ENCODE results near the gene RNF152.

The RNF152 gene

GRCh38 chr18:61892683-61893308 is at the start of gene RNF152:
RNF152 (minus strand) TSS chr18:61893007; CDS start chr18:61816463, 76,544 bp downstream.
- peak in 1 of 3 donors; percentile 3 for DNase-seq (ENCODE audit: low read depth in 3 of 3, low spot score in 1 of 3)

- DNase-seq (ENCODE audit: low read depth in 3 of 3, low spot score in 1 of 3) = no peak
Observed at GRCh38 chr18:61941948-61942471, 49.2 kb upstream of the RNF152 start.

- no peak for DNase-seq (ENCODE audit: low read depth in 3 of 3, low spot score in 1 of 3)
Observed at GRCh38 chr18:61939046-61939674, 46.4 kb upstream of the RNF152 start.

- DNase-seq (ENCODE audit: low read depth in 3 of 3, low spot score in 1 of 3) = no peak
Observed at GRCh38 chr18:61935362-61935761, 42.6 kb upstream of the RNF152 start.

- no peak for DNase-seq (ENCODE audit: low read depth in 3 of 3, low spot score in 1 of 3)
Observed at GRCh38 chr18:61931654-61932379, 39.0 kb upstream of the RNF152 start.

GRCh38 chr18:61929881-61930640 is 37.3 kb upstream of the RNF152 start:
- no peak for DNase-seq (ENCODE audit: low read depth in 3 of 3, low spot score in 1 of 3)

GRCh38 chr18:61926532-61926931 is 33.7 kb upstream of the RNF152 start:
- no peak for DNase-seq (ENCODE audit: low read depth in 3 of 3, low spot score in 1 of 3)

GRCh38 chr18:61924550-61924949 is 31.7 kb upstream of the RNF152 start:
- no peak for DNase-seq (ENCODE audit: low read depth in 3 of 3, low spot score in 1 of 3)

GRCh38 chr18:61922435-61922834 is 29.6 kb upstream of the RNF152 start:
- no peak for DNase-seq (ENCODE audit: low read depth in 3 of 3, low spot score in 1 of 3)

GRCh38 chr18:61921621-61922235 is 28.9 kb upstream of the RNF152 start:
- DNase-seq (ENCODE audit: low read depth in 3 of 3, low spot score in 1 of 3) = no peak

GRCh38 chr18:61917818-61918217 is 25.0 kb upstream of the RNF152 start:
- DNase-seq (ENCODE audit: low read depth in 3 of 3, low spot score in 1 of 3) = no peak

- DNase-seq (ENCODE audit: low read depth in 3 of 3, low spot score in 1 of 3) = no peak
Observed at GRCh38 chr18:61912476-61912875, 19.7 kb upstream of the RNF152 start.

- no peak for DNase-seq (ENCODE audit: low read depth in 3 of 3, low spot score in 1 of 3)
Observed at GRCh38 chr18:61910101-61910500, 17.3 kb upstream of the RNF152 start.

GRCh38 chr18:61908661-61909060 is 15.9 kb upstream of the RNF152 start:
- no peak for DNase-seq (ENCODE audit: low read depth in 3 of 3, low spot score in 1 of 3)

- no peak for DNase-seq (ENCODE audit: low read depth in 3 of 3, low spot score in 1 of 3)
Observed at GRCh38 chr18:61901323-61901986, 8.6 kb upstream of the RNF152 start.

GRCh38 chr18:61900504-61901281 is 7.9 kb upstream of the RNF152 start:
- no peak for DNase-seq (ENCODE audit: low read depth in 3 of 3, low spot score in 1 of 3)

GRCh38 chr18:61898640-61899101 is 5.9 kb upstream of the RNF152 start:
- DNase-seq (ENCODE audit: low read depth in 3 of 3, low spot score in 1 of 3) = no peak

GRCh38 chr18:61896757-61897156 is 4.0 kb upstream of the RNF152 start:
- no peak for DNase-seq (ENCODE audit: low read depth in 3 of 3, low spot score in 1 of 3)

GRCh38 chr18:61896118-61896517 is 3.3 kb upstream of the RNF152 start:
- no peak for DNase-seq (ENCODE audit: low read depth in 3 of 3, low spot score in 1 of 3)
